Epithelial cell of proximal tubule (primary cell): ENCODE data around the gene ADGRG7. TPM values are rescaled to one million over a fixed set of nuclear protein-coding genes. Genes with fewer than 3 reads are reported as not detected.

Source experiments
- DNase-seq: peaks from one replicate; pipeline ENCODE4 v3.0.0-alpha.2; 2011; ENCODE audit warnings: low read depth
- H3K4me3 ChIP-seq: 2 replicates; pipeline ENCODE4 v1.5.1; 2011; ENCODE audit warnings: low read depth, mild to moderate bottlenecking, low read length
- total RNA-seq: library from RNA; depleted of rRNA; stranded (reverse); fragments of >200 nt; gene quantifications from 2 replicates; pipeline ENCODE4 v1.2.3, GENCODE V29; 2015
- TF ChIP-seq, protein P1 (sequence below): conservative IDR thresholded peaks from 2 replicates; pipeline ENCODE4 v1.5.1; 2012; ENCODE audit warnings: low read depth, mild to moderate bottlenecking, low read length

ADGRG7 gene
- total RNA-seq, 1 donor from 2014 or later = not detected

DNA sequence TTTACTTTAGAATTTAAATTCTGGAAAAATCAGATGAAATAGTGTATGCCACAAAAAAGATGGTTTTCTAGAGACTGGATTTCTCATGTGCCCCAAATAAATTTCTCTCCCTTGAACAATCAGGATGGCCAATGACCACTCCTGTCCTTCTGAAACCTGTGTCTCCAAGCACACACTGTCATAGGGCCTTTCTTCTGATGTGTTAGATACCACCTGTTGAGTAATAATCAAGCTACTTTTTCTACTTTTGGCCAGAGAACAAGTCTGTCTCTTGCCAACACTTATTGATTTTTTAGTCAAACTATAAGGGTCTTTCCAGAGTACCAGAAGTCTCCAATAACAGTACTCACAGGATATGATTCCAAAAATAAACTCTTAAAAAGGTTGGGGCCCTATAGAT lies 83.8 kb downstream of the ADGRG7 start:
- no peak for DNase-seq
- no peak overlapping the region for H3K4me3 ChIP-seq
- TF ChIP-seq, protein P1, sequence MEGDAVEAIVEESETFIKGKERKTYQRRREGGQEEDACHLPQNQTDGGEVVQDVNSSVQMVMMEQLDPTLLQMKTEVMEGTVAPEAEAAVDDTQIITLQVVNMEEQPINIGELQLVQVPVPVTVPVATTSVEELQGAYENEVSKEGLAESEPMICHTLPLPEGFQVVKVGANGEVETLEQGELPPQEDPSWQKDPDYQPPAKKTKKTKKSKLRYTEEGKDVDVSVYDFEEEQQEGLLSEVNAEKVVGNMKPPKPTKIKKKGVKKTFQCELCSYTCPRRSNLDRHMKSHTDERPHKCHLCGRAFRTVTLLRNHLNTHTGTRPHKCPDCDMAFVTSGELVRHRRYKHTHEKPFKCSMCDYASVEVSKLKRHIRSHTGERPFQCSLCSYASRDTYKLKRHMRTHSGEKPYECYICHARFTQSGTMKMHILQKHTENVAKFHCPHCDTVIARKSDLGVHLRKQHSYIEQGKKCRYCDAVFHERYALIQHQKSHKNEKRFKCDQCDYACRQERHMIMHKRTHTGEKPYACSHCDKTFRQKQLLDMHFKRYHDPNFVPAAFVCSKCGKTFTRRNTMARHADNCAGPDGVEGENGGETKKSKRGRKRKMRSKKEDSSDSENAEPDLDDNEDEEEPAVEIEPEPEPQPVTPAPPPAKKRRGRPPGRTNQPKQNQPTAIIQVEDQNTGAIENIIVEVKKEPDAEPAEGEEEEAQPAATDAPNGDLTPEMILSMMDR = no peak

DNA sequence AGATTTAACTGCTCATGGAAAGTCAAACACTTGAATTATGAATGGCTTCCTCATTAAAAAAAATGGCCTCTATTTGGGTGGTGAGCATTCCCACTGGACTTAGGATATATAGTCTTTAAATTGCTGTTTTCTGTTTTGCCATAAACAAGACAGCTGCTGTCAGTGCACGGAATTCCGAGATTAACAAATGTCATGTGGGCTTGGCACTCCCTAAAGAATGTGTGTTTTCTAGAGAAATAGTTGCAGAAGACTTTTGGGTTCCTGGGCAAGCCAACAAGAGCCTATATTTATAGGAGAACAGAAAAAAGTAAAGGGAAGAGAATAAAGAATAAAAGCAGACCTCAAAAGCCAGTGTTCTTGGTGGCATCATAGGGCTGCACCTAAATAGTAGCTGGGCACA lies 86.3 kb downstream of the ADGRG7 start:
- H3K4me3 ChIP-seq = no peak overlapping the region
- no peak for DNase-seq
- TF ChIP-seq, protein P1 = no peak

GRCh38 chr3:100696161-100696560 lies 86.8 kb downstream of the ADGRG7 start:
- no peak for DNase-seq
- TF ChIP-seq, protein P1 = no peak
- H3K4me3 ChIP-seq = no peak overlapping the region

DNA sequence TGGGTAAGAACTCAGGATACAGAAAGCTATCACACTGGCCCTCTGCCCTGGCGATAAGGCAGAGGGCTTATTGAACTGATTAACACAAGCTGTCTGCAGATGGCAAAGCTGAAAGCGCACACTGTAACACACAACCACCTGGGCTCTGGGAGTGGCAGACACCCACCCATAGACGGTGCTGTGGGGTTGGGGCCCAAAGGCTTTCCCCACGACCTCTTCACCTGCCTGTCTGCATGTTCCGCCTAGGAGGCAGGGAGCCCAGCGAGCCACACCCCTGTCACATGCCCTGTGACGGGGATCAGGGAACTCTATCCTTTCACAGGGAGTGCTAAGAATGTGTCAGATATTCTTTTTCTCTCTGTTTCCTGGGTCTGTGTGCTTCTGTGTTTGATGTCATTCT lies 87.8 kb downstream of the ADGRG7 start:
- no peak overlapping the region for H3K4me3 ChIP-seq
- no peak for DNase-seq
- TF ChIP-seq, protein P1 = no peak

DNA sequence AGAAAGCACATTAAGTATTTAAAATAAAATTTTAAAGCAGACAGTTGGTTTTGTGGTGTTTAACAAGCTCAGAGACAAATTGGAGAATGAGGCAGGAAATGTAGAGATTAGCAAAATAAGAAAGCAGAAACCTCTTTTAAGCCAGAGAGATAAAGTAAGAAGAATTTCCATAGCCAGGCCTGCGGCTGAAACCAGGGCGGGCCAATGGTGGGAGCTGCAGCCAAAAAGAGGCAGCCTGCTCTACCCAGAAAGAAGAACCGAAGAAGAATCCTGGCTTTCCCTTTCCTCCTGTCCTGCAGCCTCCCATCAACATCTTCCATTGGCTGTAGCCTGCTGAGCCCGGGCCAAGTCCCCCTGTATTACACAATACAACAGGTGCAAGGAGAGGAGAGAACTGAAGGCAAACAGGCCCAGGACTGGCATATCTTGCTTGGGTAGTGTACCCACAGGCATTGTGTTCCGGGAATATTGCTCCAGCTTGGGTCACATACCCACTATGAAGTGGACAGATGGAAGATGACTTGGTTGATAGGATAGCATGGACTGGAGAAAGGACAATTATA lies 88.4 kb downstream of the ADGRG7 start:
- no peak for DNase-seq
- H3K4me3 ChIP-seq = no peak overlapping the region
- TF ChIP-seq, protein P1 = no peak

DNA sequence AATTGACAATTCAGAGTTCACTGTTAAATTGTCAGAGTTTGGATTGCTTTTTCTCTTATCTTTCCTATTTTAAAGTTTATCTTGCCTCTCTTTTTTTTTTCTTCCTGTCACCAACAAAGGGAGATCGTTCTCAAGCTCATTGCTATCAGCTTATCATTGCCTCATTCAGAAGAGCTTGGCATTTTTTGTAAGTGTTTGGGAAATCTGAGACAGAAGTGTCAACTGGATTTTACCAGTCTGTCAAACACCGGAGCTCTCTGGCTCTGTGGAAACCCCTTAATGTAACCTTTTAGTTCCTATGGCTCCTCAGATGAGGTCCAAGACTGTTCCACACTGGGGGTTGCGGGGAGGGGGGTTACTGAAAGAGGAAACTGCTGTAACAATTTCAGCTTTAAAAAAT lies 89.3 kb downstream of the ADGRG7 start:
- DNase-seq = no peak
- no peak overlapping the region for H3K4me3 ChIP-seq
- TF ChIP-seq, protein P1 = no peak

- DNase-seq = no peak
- TF ChIP-seq, protein P1 = no peak
Observed at GRCh38 chr3:100700708-100701107, 91.3 kb downstream of the ADGRG7 start.

More at GRCh38 chr3:100700708-100701107, 91.3 kb downstream of the ADGRG7 start:
- H3K4me3 ChIP-seq = no peak overlapping the region
